ENCODE data around the gene ADGRG2.

DNA sequence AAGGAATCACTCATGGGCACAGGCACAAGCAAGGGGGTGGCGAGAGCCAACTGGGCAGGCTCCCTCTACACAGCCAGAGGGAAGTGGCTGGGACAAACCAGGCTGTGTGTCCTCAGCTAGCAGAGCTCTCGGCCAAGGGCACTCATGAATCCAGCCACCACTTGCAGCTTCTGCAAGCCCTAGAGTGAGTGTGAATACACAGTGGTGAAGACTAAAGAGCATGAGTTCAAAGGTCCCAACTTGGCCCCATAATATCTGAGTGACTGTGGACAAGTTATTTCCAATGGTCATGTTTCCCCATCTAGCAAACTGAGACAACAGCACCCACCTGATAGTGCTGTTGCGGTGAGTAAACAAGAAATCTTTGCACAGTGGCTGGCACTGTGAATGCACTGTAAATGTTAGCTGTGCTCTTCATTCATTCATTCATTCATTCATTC lies 51.7 kb downstream of the ADGRG2 start:
- TF ChIP-seq, protein P1, sequence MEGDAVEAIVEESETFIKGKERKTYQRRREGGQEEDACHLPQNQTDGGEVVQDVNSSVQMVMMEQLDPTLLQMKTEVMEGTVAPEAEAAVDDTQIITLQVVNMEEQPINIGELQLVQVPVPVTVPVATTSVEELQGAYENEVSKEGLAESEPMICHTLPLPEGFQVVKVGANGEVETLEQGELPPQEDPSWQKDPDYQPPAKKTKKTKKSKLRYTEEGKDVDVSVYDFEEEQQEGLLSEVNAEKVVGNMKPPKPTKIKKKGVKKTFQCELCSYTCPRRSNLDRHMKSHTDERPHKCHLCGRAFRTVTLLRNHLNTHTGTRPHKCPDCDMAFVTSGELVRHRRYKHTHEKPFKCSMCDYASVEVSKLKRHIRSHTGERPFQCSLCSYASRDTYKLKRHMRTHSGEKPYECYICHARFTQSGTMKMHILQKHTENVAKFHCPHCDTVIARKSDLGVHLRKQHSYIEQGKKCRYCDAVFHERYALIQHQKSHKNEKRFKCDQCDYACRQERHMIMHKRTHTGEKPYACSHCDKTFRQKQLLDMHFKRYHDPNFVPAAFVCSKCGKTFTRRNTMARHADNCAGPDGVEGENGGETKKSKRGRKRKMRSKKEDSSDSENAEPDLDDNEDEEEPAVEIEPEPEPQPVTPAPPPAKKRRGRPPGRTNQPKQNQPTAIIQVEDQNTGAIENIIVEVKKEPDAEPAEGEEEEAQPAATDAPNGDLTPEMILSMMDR (IDR thresholded peaks at IDR 0.05), result no peak
- no peak for TF ChIP-seq POLR2A (IDR thresholded peaks at IDR 0.05)
